GM12801 (cell line): ENCODE measurements around the gene DAB2IP.

ENCODE experiments used
- CTCF ChIP-seq: IDR thresholded peaks from one replicate; pipeline ENCODE4 v1.5.1; 2011; ENCODE audit warnings: control low read depth; ENCODE audit not compliant: insufficient read length; ENCODE audit errors: extremely low read depth

The DAB2IP gene

DNA sequence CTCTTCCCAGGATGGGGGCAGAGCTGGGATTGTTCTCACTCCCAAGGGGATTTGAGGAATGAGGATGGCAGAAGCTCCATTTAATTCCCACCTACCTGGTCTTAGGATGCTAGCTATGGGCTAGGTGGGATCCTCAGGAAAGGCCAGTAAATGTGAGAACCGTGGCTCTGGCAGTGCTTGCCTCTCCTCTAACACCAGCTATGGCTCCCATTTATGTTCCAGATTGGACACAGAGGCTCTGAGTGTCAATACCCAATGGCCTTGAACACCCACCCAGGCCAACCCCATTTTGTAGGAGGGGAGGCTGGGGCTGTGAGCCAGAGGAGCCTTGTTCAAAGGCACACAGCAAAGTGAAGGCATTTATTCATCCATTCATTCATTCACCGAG is 10.2 kb upstream of the DAB2IP start:
- no peak for TF ChIP-seq CTCF

DNA sequence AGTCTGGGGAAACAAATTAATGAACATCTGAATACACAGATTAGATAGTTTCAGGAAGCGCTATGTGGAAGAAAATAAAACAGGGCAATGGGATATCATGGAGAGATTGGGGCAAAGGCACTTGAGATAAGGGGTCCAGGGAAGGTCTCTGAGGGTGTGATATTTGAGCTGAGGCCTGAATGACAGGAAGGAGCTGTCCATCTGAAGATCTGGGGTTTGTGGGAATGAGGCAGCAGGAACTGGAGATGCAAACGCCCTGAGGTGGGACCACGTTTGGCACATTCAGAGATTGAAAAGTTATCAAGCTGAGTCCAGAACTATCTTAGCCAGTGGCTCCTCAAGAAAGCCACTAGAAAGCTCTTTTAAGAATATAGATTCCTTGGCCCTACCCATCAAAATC is 8.7 kb upstream of the DAB2IP start:
- no peak for TF ChIP-seq CTCF

- no peak for TF ChIP-seq CTCF
Measured at GRCh38 chr9:121643473-121643872, 8.0 kb upstream of the DAB2IP start.

- no peak for TF ChIP-seq CTCF
Measured at GRCh38 chr9:121645003-121645402, 6.4 kb upstream of the DAB2IP start.

DNA sequence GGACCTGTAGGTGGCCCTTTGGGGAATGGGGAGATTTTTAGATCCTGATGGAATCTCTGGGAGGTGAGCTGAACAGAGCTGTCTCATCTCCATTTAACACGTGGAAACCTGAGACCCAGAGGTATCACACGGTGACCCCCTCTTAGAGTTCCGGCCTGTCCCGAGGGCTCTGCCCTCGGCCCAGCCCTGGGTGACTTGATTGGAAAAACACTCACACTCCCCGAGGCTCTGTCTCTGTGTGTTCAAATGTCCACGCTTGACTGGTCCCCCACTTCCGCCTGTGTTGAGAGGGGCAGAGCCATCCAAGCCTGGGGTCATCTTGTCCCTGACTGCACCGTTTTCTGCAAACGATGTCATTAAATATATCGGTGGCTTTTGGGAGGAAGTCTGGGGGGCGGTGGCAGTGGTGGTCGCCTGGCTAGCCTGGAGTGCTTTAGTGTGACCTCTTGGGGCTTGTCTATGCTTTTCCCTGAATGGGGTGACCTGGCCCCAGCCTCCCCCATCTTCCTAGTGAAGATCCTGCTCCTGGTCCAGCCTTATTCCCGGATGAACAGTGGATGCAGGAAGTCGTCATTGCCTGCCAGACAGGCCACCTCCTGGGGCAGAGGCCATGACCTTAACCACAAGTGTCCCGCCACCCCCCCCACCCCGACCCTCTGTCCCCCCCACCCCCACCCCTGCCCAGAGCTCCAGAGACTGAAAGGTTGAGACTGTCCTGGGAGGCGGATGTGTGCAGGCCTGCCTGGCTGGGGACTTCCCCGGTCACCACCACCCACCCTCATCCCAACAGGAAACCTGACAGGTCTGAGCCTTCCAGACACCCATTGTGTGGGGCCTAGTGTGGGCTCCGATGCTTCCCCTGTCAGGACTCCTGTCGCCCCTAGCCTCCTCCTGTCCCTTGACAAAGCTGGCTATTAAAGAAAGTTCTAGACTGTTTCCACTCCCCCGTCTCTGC is 5.3 kb upstream of the DAB2IP start:
- TF ChIP-seq CTCF, result no peak

- no peak for TF ChIP-seq CTCF
Measured at GRCh38 chr9:121646992-121647391, 4.4 kb upstream of the DAB2IP start.

- TF ChIP-seq CTCF, result no peak
Measured at GRCh38 chr9:121648172-121648571, 3.3 kb upstream of the DAB2IP start.
